GM06990 (cell line): ENCODE measurements around the gene SPACA4.
A peak's percentile ranks its signal among the peaks of the same experiment; 100 is the strongest.

Experiments used
- DNase-seq: peaks from one replicate; pipeline ENCODE4 v3.0.0-alpha.2; 2011; ENCODE audit not compliant: insufficient read length; ENCODE audit errors: extremely low read depth
- H3K27me3 ChIP-seq: replicated peaks from 2 replicates; pipeline ENCODE4 v1.6.0; 2011; ENCODE audit warnings: low read length; ENCODE audit not compliant: control insufficient read depth, insufficient read depth
- H3K36me3 ChIP-seq: 2 replicates; pipeline ENCODE4 v1.5.1; 2011; ENCODE audit warnings: low read length; ENCODE audit not compliant: control insufficient read depth, insufficient read depth
- H3K4me3 ChIP-seq: replicated peaks from 2 replicates; pipeline ENCODE4 v1.5.1; 2011; ENCODE audit warnings: low read depth, mild to moderate bottlenecking, control low read depth, low read length
- TF ChIP-seq, protein P1 (sequence below): IDR thresholded peaks from 2 replicates; pipeline ENCODE4 v1.5.1; 2011; ENCODE audit warnings: low read length, control low read depth, mild to moderate bottlenecking, inconsistent platforms; ENCODE audit not compliant: insufficient read depth, poor library complexity, severe bottlenecking

The SPACA4 gene

DNA sequence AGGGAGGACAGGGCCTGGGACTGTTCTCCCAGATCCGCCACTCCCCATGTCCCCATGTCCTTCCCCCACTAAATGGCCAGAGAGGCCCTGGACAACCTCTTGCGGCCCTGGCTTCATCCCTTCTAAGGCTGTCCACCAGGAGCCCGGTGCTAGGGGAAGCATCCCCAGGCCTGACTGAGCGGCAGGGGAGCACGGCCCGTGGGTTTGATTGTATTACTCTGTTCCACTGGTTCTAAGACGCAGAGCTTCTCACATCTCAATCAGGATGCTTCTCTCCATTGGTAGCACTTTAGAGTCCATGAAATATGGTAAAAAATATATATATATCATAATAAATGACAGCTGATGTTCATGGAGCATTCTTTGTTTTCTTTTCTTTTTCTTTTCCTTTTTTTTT is 815 bp downstream of the SPACA4 start:
- Histone ChIP-seq H3K4me3 (no peak overlapping the region), H3K27me3 (no peaks in the 10 kb centered on the region), H3K36me3 (no peaks in the 10 kb centered on the region)
- DNase-seq = no peak
- TF ChIP-seq, protein P1, sequence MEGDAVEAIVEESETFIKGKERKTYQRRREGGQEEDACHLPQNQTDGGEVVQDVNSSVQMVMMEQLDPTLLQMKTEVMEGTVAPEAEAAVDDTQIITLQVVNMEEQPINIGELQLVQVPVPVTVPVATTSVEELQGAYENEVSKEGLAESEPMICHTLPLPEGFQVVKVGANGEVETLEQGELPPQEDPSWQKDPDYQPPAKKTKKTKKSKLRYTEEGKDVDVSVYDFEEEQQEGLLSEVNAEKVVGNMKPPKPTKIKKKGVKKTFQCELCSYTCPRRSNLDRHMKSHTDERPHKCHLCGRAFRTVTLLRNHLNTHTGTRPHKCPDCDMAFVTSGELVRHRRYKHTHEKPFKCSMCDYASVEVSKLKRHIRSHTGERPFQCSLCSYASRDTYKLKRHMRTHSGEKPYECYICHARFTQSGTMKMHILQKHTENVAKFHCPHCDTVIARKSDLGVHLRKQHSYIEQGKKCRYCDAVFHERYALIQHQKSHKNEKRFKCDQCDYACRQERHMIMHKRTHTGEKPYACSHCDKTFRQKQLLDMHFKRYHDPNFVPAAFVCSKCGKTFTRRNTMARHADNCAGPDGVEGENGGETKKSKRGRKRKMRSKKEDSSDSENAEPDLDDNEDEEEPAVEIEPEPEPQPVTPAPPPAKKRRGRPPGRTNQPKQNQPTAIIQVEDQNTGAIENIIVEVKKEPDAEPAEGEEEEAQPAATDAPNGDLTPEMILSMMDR = no peak

DNA sequence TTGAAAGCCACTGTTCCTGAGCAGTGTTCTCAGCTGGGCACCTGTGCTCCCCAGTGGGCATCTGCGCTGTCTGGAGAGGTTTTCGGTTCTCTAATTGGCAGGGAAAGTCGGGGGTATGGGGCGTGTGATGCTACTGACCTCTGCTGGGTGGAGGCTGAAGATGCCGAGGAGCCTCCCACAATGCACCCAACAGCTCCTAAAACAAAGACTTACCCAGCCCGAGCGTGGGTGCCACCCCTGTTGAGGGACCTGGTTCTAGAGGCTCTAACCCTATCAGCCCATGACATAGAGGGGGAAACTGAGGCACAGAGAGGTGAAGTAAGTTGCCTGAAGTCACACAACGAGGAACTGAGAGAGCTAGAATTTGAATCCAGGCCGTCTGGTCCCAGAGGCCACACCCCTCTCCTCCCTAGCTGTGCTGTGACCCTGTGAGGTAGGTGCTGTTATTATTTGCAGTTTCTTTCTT is 2.3 kb downstream of the SPACA4 start:
- no peak for DNase-seq
- no peaks in the 10 kb centered on the region for H3K27me3 ChIP-seq
- H3K36me3 ChIP-seq = peaks cover 2% of the 10 kb centered on the region; the same call in 1 of the 2 replicates
- H3K4me3 ChIP-seq = no peak overlapping the region
- TF ChIP-seq, protein P1 = peak; percentile 85

DNA sequence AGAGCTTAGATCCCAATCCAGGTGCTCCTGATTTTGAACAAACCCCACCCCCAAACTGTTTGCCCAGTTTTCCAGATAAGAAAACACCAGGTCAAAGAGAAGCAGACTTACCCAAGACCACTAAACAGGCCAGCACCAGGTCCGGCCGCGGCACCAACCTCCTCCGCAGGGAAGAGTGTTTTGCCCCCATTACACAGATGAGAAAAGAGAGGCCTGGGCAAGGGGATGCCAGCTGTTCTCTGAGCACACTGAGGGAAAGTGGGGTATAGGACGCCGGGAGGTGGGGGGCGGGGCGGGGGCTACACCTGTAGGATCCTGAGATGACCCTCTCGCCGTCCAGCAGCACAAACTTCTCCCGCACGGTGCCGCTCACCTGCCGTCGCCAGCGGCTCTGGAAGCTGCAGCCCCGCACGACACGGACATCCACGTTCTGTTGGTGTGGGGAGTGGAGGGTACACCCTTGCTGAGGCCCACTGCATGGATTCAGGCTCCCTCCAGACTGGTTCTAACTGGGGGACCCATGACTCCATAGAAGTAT is 3.1 kb downstream of the SPACA4 start:
- H3K27me3 ChIP-seq = no peaks in the 10 kb centered on the region
- no peak for DNase-seq
- H3K36me3 ChIP-seq = peaks cover 4% of the 10 kb centered on the region
- TF ChIP-seq, protein P1 = no peak
- no peak overlapping the region for H3K4me3 ChIP-seq

DNA sequence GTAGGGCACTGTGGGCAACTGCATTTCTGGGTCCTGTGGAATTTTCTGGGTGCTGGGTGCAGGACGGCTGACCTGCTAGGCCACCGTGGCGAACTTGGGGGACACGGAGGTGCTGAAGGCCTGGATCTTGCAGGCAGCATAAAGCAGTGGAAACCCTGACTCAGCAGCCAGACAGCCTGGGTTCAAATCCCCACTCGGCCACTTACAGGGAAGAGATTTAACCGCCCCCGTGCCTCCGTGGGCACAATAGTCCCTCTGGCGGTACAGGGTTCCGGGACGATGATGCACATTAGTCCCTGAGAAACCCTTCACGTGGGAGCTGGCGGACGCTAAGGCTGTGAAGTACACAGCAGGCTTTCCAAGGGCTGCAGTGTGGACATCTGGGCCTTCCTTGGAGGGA is 5.3 kb downstream of the SPACA4 start:
- no peak for DNase-seq
- Histone ChIP-seq H3K36me3 (peaks cover 26% of the 10 kb centered on the region), H3K4me3 (no peak overlapping the region), H3K27me3 (no peaks in the 10 kb centered on the region)
- TF ChIP-seq, protein P1 = no peak

DNA sequence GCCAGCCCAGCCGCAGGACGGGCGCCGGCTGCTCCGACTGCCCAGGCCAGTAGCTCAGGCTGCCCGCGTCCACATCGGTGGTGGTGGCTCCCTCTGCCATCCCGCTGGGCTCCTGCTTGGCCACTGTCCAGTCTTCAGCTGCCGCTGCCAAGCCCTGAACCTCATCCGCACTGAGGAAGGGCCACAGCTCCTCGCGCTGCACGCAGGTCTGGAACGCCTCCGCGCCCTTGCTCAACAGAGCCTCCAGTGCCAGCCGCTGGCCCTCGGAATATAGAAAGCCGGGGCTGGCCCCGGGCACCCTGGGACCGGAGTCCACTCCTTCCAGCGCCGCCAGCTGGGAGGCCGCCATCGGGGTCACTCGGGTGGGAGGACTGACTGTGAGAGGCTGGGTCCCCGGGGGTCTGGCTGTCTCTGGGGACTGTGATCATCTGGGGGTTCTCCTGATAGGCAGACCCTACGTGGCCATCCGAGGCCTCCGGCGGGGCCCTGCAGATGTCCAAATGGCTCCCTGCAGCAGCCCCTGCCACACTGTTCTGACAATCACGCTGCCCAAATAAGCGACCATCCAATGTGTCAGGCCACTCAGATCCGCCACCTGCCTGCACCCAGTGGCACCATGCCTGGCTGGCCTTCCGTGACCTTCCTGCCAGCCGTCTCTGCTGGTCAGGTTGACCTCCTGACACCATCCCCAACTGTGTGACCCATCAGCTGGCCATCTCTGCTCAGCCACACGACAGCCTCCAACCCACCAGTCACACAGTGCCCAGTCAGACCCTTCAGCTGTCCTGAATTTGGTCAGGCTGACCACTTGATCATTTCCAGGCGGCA is 6.7 kb downstream of the SPACA4 start:
- no peak for DNase-seq
- peaks cover 35% of the 10 kb centered on the region for H3K36me3 ChIP-seq

More for the DNA sequence above, 6.7 kb downstream of the SPACA4 start:
- H3K27me3 ChIP-seq = no peaks in the 10 kb centered on the region
- TF ChIP-seq, protein P1 = no peak
- no peak overlapping the region for H3K4me3 ChIP-seq
